CD14-positive monocyte (primary cell): ENCODE data around the gene E2F4. TPM values are rescaled to one million over a fixed set of nuclear protein-coding genes. Genes with fewer than 3 reads are reported as not detected.

Source experiments
- DNase-seq, 3 donors: peaks; one replicate each; pipeline ENCODE4 v3.0.0-alpha.2; 2011 to 2022
- H2AFZ ChIP-seq: 2 replicates; pipeline ENCODE4 v1.6.0; 2012; ENCODE audit warnings: mild to moderate bottlenecking, low read depth, low read length, inconsistent platforms; ENCODE audit not compliant: insufficient read depth, poor library complexity, severe bottlenecking
- H3K27ac ChIP-seq, 2 donors: 1 replicate in 1 of 2; 2 replicates in 1 of 2; pipeline ENCODE4 v1.5.1; 2012 to 2013; ENCODE audit warnings: low read length in 2 of 2, control low read depth in 1 of 2, inconsistent platforms in 1 of 2, low read depth in 1 of 2, mild to moderate bottlenecking in 1 of 2
- H3K27me3 ChIP-seq, 2 donors: one replicate each; pipeline versions ENCODE4 v1.6.0 to v1.6.1; 2011 to 2013; ENCODE audit warnings: low read length in 2 of 2; ENCODE audit not compliant: control insufficient read depth in 2 of 2, insufficient read depth in 2 of 2
- H3K36me3 ChIP-seq, 2 donors: replicated peaks in 1 of 2; 1 replicate in 1 of 2; 2 replicates in 1 of 2; pipeline versions ENCODE4 v1.5.1 to v1.6.1; 2012 to 2013; ENCODE audit warnings: low read length in 2 of 2, control low read depth in 1 of 2, inconsistent platforms in 1 of 2, mild to moderate bottlenecking in 1 of 2; ENCODE audit not compliant: insufficient read depth in 2 of 2, control insufficient read depth in 1 of 2
- H3K4me1 ChIP-seq, 2 donors: 1 replicate in 1 of 2; 2 replicates in 1 of 2; pipeline versions ENCODE4 v1.5.1 to v1.6.1; 2012 to 2013; ENCODE audit warnings: low read length in 2 of 2, control low read depth in 1 of 2, inconsistent platforms in 1 of 2, mild to moderate bottlenecking in 1 of 2, moderate library complexity in 1 of 2; ENCODE audit not compliant: insufficient read depth in 2 of 2, control insufficient read depth in 1 of 2
- H3K4me2 ChIP-seq: replicated peaks from 2 replicates; pipeline ENCODE3; 2012; ENCODE audit warnings: low read length, moderate library complexity, mild to moderate bottlenecking; ENCODE audit not compliant: poor library complexity, severe bottlenecking; ENCODE audit errors: extremely low read depth
- H3K4me3 ChIP-seq, 3 experiments: fragments of 200-600 bp in 1 of 3; sonication (generic) in 1 of 3; replicated peaks in 1 of 3; 1 replicate in 2 of 3; 2 replicates in 1 of 3; pipeline ENCODE4 v1.5.1; 2011 to 2013; ENCODE audit warnings: low read length in 3 of 3, mild to moderate bottlenecking in 3 of 3, control low read depth in 2 of 3, low read depth in 2 of 3, inconsistent platforms in 1 of 3, moderate library complexity in 1 of 3
- H3K79me2 ChIP-seq: 2 replicates; pipeline ENCODE4 v1.6.0; 2012; ENCODE audit warnings: mild to moderate bottlenecking, control low read depth, inconsistent platforms, low read length, moderate library complexity; ENCODE audit not compliant: insufficient read depth
- H3K9ac ChIP-seq: 2 replicates; pipeline ENCODE4 v1.6.0; 2017; ENCODE audit warnings: low read length, mild to moderate bottlenecking; ENCODE audit not compliant: insufficient read depth, poor library complexity, severe bottlenecking
- H3K9me3 ChIP-seq, 2 donors: replicated peaks in 1 of 2; 1 replicate in 1 of 2; 2 replicates in 1 of 2; pipeline versions ENCODE4 v1.5.1 to v1.6.1; 2012 to 2013; ENCODE audit warnings: low read length in 2 of 2, control low read depth in 1 of 2; ENCODE audit not compliant: control insufficient read depth in 1 of 2, insufficient read depth in 1 of 2
- H4K20me1 ChIP-seq: 2 replicates; pipeline ENCODE4 v1.6.0; 2012; ENCODE audit warnings: mild to moderate bottlenecking, low read length, control low read depth, moderate library complexity; ENCODE audit not compliant: insufficient read depth
- H3K27ac Mint-ChIP-seq, 7 donors: one replicate each; pipeline ENCODE4 v1.8.0; 2020; ENCODE audit warnings: mild to moderate bottlenecking in 7 of 7, mixed read lengths in 7 of 7, moderate library complexity in 6 of 7, inconsistent platforms in 2 of 7
- H3K27me3 Mint-ChIP-seq, 3 donors: one replicate each; pipeline ENCODE4 v1.8.0; 2021 to 2022; ENCODE audit warnings: low read depth in 3 of 3, mild to moderate bottlenecking in 3 of 3, mixed read lengths in 3 of 3, moderate library complexity in 3 of 3, inconsistent platforms in 1 of 3
- H3K36me3 Mint-ChIP-seq, 2 donors: one replicate each; pipeline ENCODE4 v1.8.0; 2020; ENCODE audit warnings: mixed read lengths in 2 of 2, inconsistent platforms in 1 of 2, mild to moderate bottlenecking in 1 of 2
- H3K4me1 Mint-ChIP-seq: one replicate; pipeline ENCODE4 v1.8.0; 2020; ENCODE audit warnings: mild to moderate bottlenecking, mixed read lengths
- H3K4me3 Mint-ChIP-seq, 2 donors: one replicate each; pipeline ENCODE4 v1.8.0; 2020; ENCODE audit warnings: mild to moderate bottlenecking in 2 of 2, mixed read lengths in 2 of 2, moderate library complexity in 1 of 2
- H3K9me3 Mint-ChIP-seq, 7 donors: one replicate each; pipeline ENCODE4 v1.8.0; 2020 to 2022; ENCODE audit warnings: mixed read lengths in 7 of 7, mild to moderate bottlenecking in 6 of 7, moderate library complexity in 6 of 7, inconsistent platforms in 2 of 7
- WGBS: methylation state at CpG from one replicate; pipeline ENCODE4 v1.1.5; 2013; ENCODE audit warnings: missing lambda C conversion rate; ENCODE audit not compliant: insufficient coverage; 5-methylcytosine and 5-hydroxymethylcytosine counted together
- intact Hi-C, 2 donors: fragments of 100-400 bp; cut with micrococcal nuclease; formaldehyde crosslinking; loops; one replicate each; pipeline versions ENCODE4 v1.15.0 to v1.15.1; 2023
- polyA plus RNA-seq, 3 donors: library from polyadenylated mRNA; depleted of rRNA in 1 of 3; unstranded in 2 of 3; stranded (reverse) in 1 of 3; fragments of 300-500 nt in 2 of 3; fragments of >200 nt in 1 of 3; fragmentation: Illumina TruSeq in 2 of 3; gene quantifications; 1 replicate in 2 of 3; 2 replicates in 1 of 3; pipeline ENCODE4 v1.2.3, GENCODE V29; 2012 to 2021
- TF ChIP-seq, protein P1 (sequence below): fragments of 200-600 bp; IDR thresholded peaks from one replicate; pipeline ENCODE4 v1.8.0; 2022; ENCODE audit warnings: antibody characterized with exemption, mild to moderate bottlenecking

The E2F4 gene
- polyA plus RNA-seq, 3 donors, result 53.1 to 191 (median 61.5) TPM

DNA sequence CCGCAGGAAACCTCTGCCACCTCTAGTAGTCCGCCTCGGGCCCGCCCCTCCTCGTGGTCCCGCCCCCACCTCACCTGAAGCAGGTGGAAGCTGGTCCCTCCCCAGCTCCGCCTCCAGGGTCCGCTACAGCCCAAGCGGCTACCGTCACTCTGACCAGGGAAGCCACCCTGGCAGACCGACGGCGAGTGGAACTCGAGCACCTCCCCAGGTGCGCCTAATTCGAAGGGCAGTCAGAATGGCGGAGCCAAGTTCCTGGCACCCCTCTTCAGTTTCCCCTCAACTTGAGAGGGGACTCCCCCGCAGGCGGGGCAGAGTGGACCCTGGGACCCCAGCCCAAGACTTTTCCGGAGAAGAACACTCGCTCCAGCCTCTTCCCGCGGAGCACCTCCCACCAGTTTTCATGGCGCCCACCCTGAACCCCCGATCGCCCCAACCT lies 54.8 kb downstream of the E2F4 start:
- peak overlapping the region; percentile 87 for H3K4me2 ChIP-seq
- H3K27me3 Mint-ChIP-seq, result peaks cover 22 to 41% (median 29%) of the 10 kb centered on the region in 3 donors
- H3K4me1 Mint-ChIP-seq, result peaks cover 60% of the 10 kb centered on the region
- peaks cover 11% of the 10 kb centered on the region for H4K20me1 ChIP-seq
- peak overlapping the region; percentile 84 to 100 for H3K27ac ChIP-seq
- H2AFZ ChIP-seq, result peak overlapping the region; percentile 76
- H3K4me3 Mint-ChIP-seq, result peak overlapping the region; percentile 92
- intact Hi-C loops, result loop anchor here (1.0 to 10.0 kb wide), 6 partner anchors 20 to 552 kb away; partner anchors contain the start of genes E2F4 (in 2 of the 2), CMTM4 (in 1 of the 2), CTCF (in 1 of the 2) and TMEM208 (in 1 of the 2)
- no peak for DNase-seq
- peaks cover 6 to 11% of the 10 kb centered on the region in 2 donors for H3K36me3 Mint-ChIP-seq
- H3K4me1 ChIP-seq, result peaks cover 61 to 67% of the 10 kb centered on the region in 2 donors
- peaks cover 24 to 32% of the 10 kb centered on the region in 2 donors for H3K27me3 ChIP-seq
- WGBS, result under 1% methylated on average over 26 of the region's 26 CpGs
- H3K9me3 ChIP-seq, result no peaks in the 10 kb centered on the region
- H3K36me3 ChIP-seq, result peaks cover 0 to 4% of the 10 kb centered on the region in 2 donors
- peak overlapping the region; percentile 82 to 100 (median 99) for H3K27ac Mint-ChIP-seq
- H3K79me2 ChIP-seq, result peaks cover 39% of the 10 kb centered on the region
- TF ChIP-seq, protein P1, sequence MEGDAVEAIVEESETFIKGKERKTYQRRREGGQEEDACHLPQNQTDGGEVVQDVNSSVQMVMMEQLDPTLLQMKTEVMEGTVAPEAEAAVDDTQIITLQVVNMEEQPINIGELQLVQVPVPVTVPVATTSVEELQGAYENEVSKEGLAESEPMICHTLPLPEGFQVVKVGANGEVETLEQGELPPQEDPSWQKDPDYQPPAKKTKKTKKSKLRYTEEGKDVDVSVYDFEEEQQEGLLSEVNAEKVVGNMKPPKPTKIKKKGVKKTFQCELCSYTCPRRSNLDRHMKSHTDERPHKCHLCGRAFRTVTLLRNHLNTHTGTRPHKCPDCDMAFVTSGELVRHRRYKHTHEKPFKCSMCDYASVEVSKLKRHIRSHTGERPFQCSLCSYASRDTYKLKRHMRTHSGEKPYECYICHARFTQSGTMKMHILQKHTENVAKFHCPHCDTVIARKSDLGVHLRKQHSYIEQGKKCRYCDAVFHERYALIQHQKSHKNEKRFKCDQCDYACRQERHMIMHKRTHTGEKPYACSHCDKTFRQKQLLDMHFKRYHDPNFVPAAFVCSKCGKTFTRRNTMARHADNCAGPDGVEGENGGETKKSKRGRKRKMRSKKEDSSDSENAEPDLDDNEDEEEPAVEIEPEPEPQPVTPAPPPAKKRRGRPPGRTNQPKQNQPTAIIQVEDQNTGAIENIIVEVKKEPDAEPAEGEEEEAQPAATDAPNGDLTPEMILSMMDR, result no peak
- H3K9ac ChIP-seq, result peak overlapping the region; percentile 85
- H3K4me3 ChIP-seq, result peak overlapping the region; percentile 71 to 97 (median 74)
- H3K9me3 Mint-ChIP-seq, result peaks cover 0 to 9% (median 4%) of the 10 kb centered on the region in 7 donors

DNA sequence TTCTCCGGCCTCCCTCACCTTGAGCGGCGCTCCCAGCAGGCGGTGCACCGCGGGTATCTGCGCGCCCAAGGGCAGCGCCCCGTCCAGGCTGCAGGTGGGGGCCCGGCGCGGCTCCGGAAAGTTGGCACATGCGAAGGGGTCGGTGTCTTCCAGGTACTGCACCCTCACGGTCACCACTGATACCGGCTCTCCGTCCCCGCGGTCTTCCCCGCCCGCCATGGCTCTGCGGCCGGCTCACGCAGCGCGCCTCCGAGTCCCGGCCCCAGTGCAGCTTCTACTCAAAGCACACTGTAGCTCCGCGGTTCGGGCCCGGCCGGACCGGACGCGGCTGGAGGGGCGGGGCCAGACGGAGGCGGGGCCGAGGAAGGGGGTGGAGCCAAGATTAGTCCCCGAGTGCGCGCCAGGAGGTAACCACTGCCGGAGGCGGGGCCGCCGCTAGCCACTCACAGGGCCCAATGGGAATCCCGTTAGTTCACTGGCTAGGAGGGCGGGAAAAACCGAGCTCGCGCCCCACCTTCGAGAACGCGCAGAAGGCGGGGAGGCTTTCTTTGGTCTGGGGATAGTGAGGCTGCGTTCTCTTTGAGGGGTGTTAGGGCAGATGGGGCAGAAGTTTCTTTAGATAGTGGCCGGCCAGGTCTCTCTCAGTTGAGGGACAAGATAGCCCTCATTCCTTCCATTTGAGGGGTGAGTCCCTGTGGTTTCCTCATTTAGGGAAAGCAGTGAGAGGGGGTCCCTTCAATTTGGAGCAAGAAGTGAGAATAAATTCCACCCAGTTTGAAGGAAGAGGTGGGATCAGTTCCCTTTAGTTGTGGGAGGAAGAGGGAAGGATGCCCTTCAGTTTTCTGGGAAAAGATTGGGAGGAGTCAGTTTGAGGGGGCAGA lies 55.5 kb downstream of the E2F4 start, which contains the start of gene FHOD1:
FHOD1 (minus strand) TSS at position 290 of the 881 bp plus-strand sequence; CDS start at position 219, 71 bp downstream.
- Mint-ChIP-seq H3K27ac (peak within 1 kb of the TSS; percentile 82 to 100 (median 99)), H3K4me3 (peak within 1 kb of the TSS; percentile 92), H3K9me3 (peaks cover 0 to 9% (median 4%) of the 10 kb centered on the region in 7 donors), H3K27me3 (peaks cover 22 to 41% (median 32%) of the 10 kb centered on the region in 3 donors), H3K4me1 (peaks cover 55% of the 10 kb centered on the region), H3K36me3 (peaks cover 6% of the 10 kb centered on the region in 2 donors)
- Histone ChIP-seq H3K9ac (peak within 1 kb of the TSS; percentile 85), H4K20me1 (peaks cover 9% of the 10 kb centered on the region), H3K4me1 (peaks cover 54 to 61% of the 10 kb centered on the region in 2 donors), H3K27me3 (peaks cover 24 to 32% of the 10 kb centered on the region in 2 donors), H3K79me2 (peaks cover 33% of the 10 kb centered on the region), H2AFZ (peak within 1 kb of the TSS; percentile 76), H3K4me3 (peak within 1 kb of the TSS; percentile 71 to 97 (median 74)), H3K36me3 (no peaks in the 10 kb centered on the region), H3K27ac (peak within 1 kb of the TSS; percentile 84 to 100), H3K9me3 (no peaks in the 10 kb centered on the region), H3K4me2 (peak within 1 kb of the TSS; percentile 87)
- WGBS, result under 1% methylated on average over 59 of the region's 60 CpGs
- TF ChIP-seq, protein P1, result no peak
- peak; percentile 93 to 95 (median 93) for DNase-seq
- intact Hi-C loops, result loop anchor here (2.0 to 10.0 kb wide), 5 partner anchors 21 to 553 kb away; partner anchors contain the start of genes E2F4 (in 2 of the 2), CMTM4 (in 1 of the 2), CTCF (in 1 of the 2) and TMEM208 (in 1 of the 2)
